Activated naive CD8-positive, alpha-beta T cell (primary cell): ENCODE measurements around the gene PHF23.

Experiments used
- H3K27ac Mint-ChIP-seq: one replicate; pipeline ENCODE4 v1.8.0; 2021; ENCODE audit warnings: mixed read lengths
- H3K27me3 Mint-ChIP-seq: one replicate; pipeline ENCODE4 v1.8.0; 2021; ENCODE audit warnings: mixed read lengths
- H3K36me3 Mint-ChIP-seq: one replicate; pipeline ENCODE4 v1.8.0; 2021; ENCODE audit warnings: mixed read lengths
- H3K4me1 Mint-ChIP-seq: one replicate; pipeline ENCODE4 v1.8.0; 2021; ENCODE audit warnings: low read depth, mixed read lengths
- H3K4me3 Mint-ChIP-seq: one replicate; pipeline ENCODE4 v1.8.0; 2021; ENCODE audit warnings: mild to moderate bottlenecking, mixed read lengths
- H3K9me3 Mint-ChIP-seq: one replicate; pipeline ENCODE4 v1.8.0; 2021; ENCODE audit warnings: low read depth, mixed read lengths

Gene PHF23

DNA sequence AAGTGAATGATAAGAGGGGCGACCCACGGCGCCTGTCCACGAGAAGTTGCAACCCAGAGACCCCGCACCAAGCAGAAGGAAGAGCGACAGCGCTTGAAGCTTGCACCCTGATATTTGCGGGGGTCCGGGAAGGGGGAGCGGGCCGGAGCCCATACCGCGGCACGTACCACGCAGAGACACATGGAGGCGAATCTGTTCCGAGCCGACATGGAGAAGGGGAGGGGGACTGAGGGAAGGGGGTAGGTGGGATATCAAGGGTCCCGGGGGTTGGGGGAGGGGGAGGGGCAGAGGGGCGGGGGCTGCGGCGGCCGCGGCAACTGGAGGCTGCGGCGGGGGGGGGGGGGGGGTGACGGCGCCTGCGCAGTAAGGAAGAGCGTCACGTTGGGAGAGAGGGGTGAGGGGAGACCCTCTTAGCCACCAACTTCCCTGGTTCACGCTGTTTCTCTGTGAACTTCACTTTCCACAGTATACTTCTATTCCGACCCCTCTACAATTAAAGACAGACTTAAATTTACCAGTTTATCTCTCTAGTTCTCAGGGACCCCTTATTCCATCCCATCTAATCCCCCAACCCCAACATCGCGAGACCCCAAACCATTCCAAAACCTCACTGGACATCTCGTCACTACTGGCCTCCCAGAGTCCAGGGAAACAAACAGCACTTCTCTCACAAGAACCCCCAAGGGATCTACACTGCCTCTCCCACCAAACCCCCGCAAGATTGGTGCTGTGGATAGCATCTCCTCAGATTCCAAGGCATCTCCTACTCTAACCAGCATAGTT is 27.6 kb downstream of the PHF23 start:
- Mint-ChIP-seq H3K4me1 (peaks cover 45% of the 10 kb centered on the region), H3K36me3 (no peaks in the 10 kb centered on the region), H3K27me3 (no peaks in the 10 kb centered on the region), H3K4me3 (no peak overlapping the region), H3K27ac (no peak overlapping the region), H3K9me3 (no peaks in the 10 kb centered on the region)

GRCh38 chr17:7208754-7209460 is 30.4 kb downstream of the PHF23 start:
- H3K36me3 Mint-ChIP-seq, result no peaks in the 10 kb centered on the region
- H3K27me3 Mint-ChIP-seq, result no peaks in the 10 kb centered on the region
- no peak overlapping the region for H3K4me3 Mint-ChIP-seq
- no peak overlapping the region for H3K27ac Mint-ChIP-seq
- H3K9me3 Mint-ChIP-seq, result no peaks in the 10 kb centered on the region
- H3K4me1 Mint-ChIP-seq, result peaks cover 42% of the 10 kb centered on the region

DNA sequence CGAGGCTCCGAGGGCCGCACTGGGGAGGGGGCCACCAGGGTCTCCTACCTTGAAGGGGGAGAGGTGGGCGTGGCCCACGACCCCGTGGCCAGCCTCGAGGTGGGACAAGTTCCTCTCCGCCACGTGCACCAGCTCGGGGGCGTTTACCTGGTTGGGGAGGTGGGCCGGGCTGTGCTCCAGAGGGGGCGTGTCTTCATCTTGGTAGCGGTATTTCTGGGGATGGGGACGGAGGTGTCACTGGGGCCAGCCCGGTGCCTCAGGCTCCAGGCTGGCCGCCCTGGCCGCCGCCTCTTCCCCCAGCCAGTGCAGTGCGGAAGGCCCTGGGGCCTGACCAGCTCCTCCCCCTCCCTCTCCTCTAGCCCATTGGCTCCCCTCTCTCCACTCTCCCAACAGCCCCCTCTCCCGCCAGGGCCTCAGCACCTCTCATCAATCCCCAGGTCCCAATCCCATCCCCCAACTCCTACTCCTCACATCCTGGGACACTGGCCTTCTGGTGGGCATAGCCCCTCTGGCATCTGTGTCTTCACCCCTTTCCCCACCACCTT is 31.2 kb downstream of the PHF23 start:
- Mint-ChIP-seq H3K27me3 (no peaks in the 10 kb centered on the region), H3K27ac (no peak overlapping the region), H3K9me3 (no peaks in the 10 kb centered on the region), H3K4me1 (peaks cover 35% of the 10 kb centered on the region), H3K36me3 (no peaks in the 10 kb centered on the region), H3K4me3 (no peak overlapping the region)

DNA sequence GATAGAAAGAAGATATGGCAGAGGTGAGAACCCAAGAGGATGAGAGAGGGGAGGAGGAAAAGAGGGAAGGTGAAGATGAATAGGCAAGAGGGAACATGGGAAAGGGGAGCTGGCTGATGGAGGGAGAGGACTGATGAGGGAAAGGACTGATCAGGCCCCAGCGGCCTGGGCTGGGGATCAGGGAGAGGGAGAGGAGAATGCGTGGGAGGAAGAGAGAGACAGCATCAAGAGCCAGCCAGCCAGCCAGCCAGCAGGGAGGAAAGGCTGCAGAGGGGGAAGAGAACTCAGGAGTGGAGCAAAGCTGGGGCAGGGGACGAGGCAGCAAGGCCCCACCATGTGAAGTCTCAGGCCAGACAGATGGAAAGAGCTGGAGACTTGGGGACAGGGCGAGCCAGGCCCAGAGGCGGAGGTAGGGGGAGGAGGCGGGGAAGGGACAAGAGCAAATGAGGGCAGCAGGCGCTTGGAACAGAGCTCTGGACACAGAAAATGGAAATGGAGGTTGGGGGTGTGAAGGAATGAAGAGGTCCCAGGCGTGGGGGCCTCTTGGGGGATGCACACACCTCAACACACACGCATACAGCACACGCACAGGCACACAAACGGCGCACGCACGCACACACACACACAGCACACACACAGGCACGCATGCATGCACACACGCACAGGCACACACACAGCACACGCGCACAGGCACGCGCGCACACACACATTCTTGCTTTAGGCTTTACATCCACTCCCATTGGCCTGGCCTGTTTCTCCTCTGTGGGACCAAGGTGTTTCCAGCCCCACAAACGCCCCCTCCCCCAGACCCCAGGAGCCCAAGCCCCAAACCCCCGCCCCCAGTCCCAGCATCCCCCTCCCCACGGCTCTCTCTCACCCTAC is 31.9 kb downstream of the PHF23 start:
- Mint-ChIP-seq H3K4me3 (peak overlapping the region; percentile 24), H3K27me3 (no peaks in the 10 kb centered on the region), H3K9me3 (no peaks in the 10 kb centered on the region), H3K27ac (no peak overlapping the region), H3K36me3 (peaks cover 3% of the 10 kb centered on the region), H3K4me1 (peaks cover 35% of the 10 kb centered on the region)

GRCh38 chr17:7205561-7205960 is 33.7 kb downstream of the PHF23 start:
- H3K4me3 Mint-ChIP-seq, result peak overlapping the region; percentile 71
- peak overlapping the region; percentile 74 for H3K27ac Mint-ChIP-seq
- H3K36me3 Mint-ChIP-seq, result peaks cover 4% of the 10 kb centered on the region
- H3K4me1 Mint-ChIP-seq, result peaks cover 28% of the 10 kb centered on the region
- H3K9me3 Mint-ChIP-seq, result no peaks in the 10 kb centered on the region
- no peaks in the 10 kb centered on the region for H3K27me3 Mint-ChIP-seq

- Mint-ChIP-seq H3K4me3 (peak overlapping the region; percentile 71), H3K27me3 (no peaks in the 10 kb centered on the region), H3K9me3 (no peaks in the 10 kb centered on the region), H3K36me3 (peaks cover 4% of the 10 kb centered on the region), H3K27ac (peak overlapping the region; percentile 74), H3K4me1 (peaks cover 28% of the 10 kb centered on the region)
Measured at GRCh38 chr17:7204828-7205461, 34.3 kb downstream of the PHF23 start.

DNA sequence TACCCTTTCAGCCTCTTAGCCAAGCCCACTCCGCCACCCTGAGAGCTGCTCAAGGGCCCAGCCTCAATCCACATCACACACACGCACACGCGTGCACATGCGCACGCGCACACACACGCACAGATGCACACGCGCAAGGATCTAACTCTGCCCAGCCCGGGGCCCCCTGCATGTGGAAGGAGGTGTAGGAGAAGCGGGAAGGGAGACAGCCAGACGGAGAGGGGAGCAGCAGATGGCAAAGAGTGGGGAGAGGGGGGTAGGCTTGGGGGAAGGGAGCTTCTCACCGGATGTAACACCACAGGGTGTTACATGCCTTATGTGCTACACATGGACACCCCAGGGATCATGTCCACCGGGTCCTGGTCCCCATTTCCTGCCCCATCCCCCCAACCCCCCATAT is 34.9 kb downstream of the PHF23 start:
- H3K27ac Mint-ChIP-seq, result peak overlapping the region; percentile 74
- no peaks in the 10 kb centered on the region for H3K27me3 Mint-ChIP-seq
- H3K9me3 Mint-ChIP-seq, result no peaks in the 10 kb centered on the region
- peaks cover 4% of the 10 kb centered on the region for H3K36me3 Mint-ChIP-seq
- H3K4me3 Mint-ChIP-seq, result peak overlapping the region; percentile 71
- H3K4me1 Mint-ChIP-seq, result peaks cover 28% of the 10 kb centered on the region

DNA sequence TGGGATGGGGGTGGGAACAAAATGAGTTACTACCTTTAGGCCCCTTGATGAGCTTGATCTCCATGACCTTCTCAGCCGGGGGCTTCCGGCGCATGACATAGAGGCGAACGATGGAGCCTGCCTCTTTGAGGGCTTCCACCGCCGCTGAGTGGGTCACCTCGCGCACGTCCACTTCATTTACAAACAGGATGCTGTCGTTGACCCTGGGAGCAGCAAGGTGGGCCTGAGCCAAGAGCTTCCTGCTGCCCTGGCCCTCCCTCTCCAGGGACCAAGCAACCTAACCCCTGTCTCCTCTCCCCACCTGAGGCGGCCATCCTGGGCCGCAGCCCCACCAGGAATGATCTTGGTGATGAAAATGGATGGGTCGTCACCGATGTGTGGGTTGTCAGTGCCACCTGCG is 35.9 kb downstream of the PHF23 start:
- Mint-ChIP-seq H3K4me3 (peak overlapping the region; percentile 62), H3K9me3 (no peaks in the 10 kb centered on the region), H3K27me3 (no peaks in the 10 kb centered on the region), H3K36me3 (peaks cover 4% of the 10 kb centered on the region), H3K4me1 (peaks cover 28% of the 10 kb centered on the region), H3K27ac (no peak overlapping the region)

- H3K27ac Mint-ChIP-seq, result no peak overlapping the region
Measured at GRCh38 chr17:7196651-7197401, 42.4 kb downstream of the PHF23 start.

DNA sequence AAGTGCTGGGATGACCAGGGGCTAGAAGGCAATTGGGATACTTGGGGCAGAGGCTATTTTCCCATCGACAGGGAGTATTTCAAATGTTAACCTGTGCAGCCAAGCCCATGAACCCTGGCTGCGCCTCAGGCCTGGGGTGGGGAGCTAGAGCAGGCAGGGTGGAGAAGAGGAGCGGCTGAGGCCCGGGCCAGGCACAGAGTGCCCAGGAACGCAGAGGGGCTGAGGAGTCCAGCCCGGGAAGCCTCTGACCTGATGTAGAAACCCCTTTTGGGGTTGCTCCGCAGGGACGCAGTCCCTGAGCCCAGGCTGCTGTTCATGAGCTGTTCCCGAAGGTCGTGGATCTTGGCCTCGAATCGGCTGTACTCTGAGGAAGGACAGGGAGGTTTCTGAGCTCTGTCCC is 43.3 kb downstream of the PHF23 start:
- Mint-ChIP-seq H3K9me3 (no peaks in the 10 kb centered on the region), H3K27me3 (no peaks in the 10 kb centered on the region), H3K27ac (no peak overlapping the region), H3K4me1 (no peaks in the 10 kb centered on the region), H3K36me3 (peaks cover 2% of the 10 kb centered on the region), H3K4me3 (no peak overlapping the region)

More at GRCh38 chr17:7196651-7197401, 42.4 kb downstream of the PHF23 start:
- no peaks in the 10 kb centered on the region for H3K9me3 Mint-ChIP-seq
- no peak overlapping the region for H3K4me3 Mint-ChIP-seq
- H3K4me1 Mint-ChIP-seq, result no peaks in the 10 kb centered on the region
- H3K27me3 Mint-ChIP-seq, result no peaks in the 10 kb centered on the region
- H3K36me3 Mint-ChIP-seq, result peaks cover 2% of the 10 kb centered on the region

- Mint-ChIP-seq H3K4me1 (no peaks in the 10 kb centered on the region), H3K27me3 (no peaks in the 10 kb centered on the region), H3K27ac (no peak overlapping the region), H3K4me3 (no peak overlapping the region), H3K9me3 (no peaks in the 10 kb centered on the region), H3K36me3 (peaks cover 2% of the 10 kb centered on the region)
Measured at GRCh38 chr17:7192271-7192937, 46.9 kb downstream of the PHF23 start.

DNA sequence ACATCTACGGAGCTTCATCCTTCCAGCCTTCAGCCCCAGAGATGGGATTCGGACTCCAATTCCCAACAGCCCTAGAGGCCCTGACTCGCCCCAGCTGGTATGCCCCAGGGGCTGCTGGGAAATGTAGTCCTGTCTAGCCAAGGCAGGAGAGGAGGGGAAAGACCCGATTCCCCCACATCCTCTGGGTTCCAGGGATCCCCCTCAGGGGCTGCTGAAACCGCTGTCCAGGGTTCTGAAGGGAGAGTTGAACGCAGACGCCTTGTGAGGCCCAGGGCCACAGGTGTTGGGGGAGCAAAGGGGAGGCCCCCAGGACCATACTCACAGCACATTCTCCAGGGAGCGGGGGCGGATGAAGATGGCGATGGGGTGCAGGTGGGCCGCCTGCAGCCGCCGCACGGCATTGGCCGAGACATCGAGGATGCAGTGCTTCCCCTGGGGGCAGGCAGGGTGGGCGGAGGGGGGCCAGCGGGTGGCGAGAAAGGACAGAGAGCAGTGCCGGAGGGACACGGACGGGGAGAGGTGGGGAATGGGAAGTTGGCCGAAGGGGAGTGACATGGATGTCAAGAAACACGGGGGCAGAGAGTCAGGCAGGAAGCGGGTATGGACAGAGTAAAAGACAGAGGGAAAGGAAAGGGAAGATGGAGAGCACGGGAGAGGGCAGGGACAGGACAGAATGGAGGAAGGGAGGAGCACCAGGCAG is 47.5 kb downstream of the PHF23 start:
- Mint-ChIP-seq H3K9me3 (no peaks in the 10 kb centered on the region), H3K36me3 (peaks cover 2% of the 10 kb centered on the region), H3K4me1 (no peaks in the 10 kb centered on the region), H3K4me3 (no peak overlapping the region), H3K27me3 (no peaks in the 10 kb centered on the region), H3K27ac (no peak overlapping the region)

GRCh38 chr17:7191069-7191468 is 48.2 kb downstream of the PHF23 start:
- no peaks in the 10 kb centered on the region for H3K9me3 Mint-ChIP-seq
- no peak overlapping the region for H3K27ac Mint-ChIP-seq
- H3K36me3 Mint-ChIP-seq, result no peaks in the 10 kb centered on the region
- no peaks in the 10 kb centered on the region for H3K27me3 Mint-ChIP-seq
- H3K4me3 Mint-ChIP-seq, result no peak overlapping the region
- no peaks in the 10 kb centered on the region for H3K4me1 Mint-ChIP-seq
